CD14-positive monocyte (primary cell): ENCODE measurements around the gene SLIT3. TPM values are rescaled to one million over a fixed set of nuclear protein-coding genes. Genes with fewer than 3 reads are reported as not detected.

ENCODE experiments used
- DNase-seq, 3 donors: peaks; one replicate each; pipeline ENCODE4 v3.0.0-alpha.2; 2011 to 2022
- H2AFZ ChIP-seq: 2 replicates; pipeline ENCODE4 v1.6.0; 2012; ENCODE audit warnings: mild to moderate bottlenecking, low read depth, low read length, inconsistent platforms; ENCODE audit not compliant: insufficient read depth, poor library complexity, severe bottlenecking
- H3K27ac ChIP-seq, 2 donors: 1 replicate in 1 of 2; 2 replicates in 1 of 2; pipeline ENCODE4 v1.5.1; 2012 to 2013; ENCODE audit warnings: low read length in 2 of 2, control low read depth in 1 of 2, inconsistent platforms in 1 of 2, low read depth in 1 of 2, mild to moderate bottlenecking in 1 of 2
- H3K27me3 ChIP-seq, 2 donors: one replicate each; pipeline versions ENCODE4 v1.6.0 to v1.6.1; 2011 to 2013; ENCODE audit warnings: low read length in 2 of 2; ENCODE audit not compliant: control insufficient read depth in 2 of 2, insufficient read depth in 2 of 2
- H3K36me3 ChIP-seq, 2 donors: replicated peaks in 1 of 2; 1 replicate in 1 of 2; 2 replicates in 1 of 2; pipeline versions ENCODE4 v1.5.1 to v1.6.1; 2012 to 2013; ENCODE audit warnings: low read length in 2 of 2, control low read depth in 1 of 2, inconsistent platforms in 1 of 2, mild to moderate bottlenecking in 1 of 2; ENCODE audit not compliant: insufficient read depth in 2 of 2, control insufficient read depth in 1 of 2
- H3K4me1 ChIP-seq, 2 donors: 1 replicate in 1 of 2; 2 replicates in 1 of 2; pipeline versions ENCODE4 v1.5.1 to v1.6.1; 2012 to 2013; ENCODE audit warnings: low read length in 2 of 2, control low read depth in 1 of 2, inconsistent platforms in 1 of 2, mild to moderate bottlenecking in 1 of 2, moderate library complexity in 1 of 2; ENCODE audit not compliant: insufficient read depth in 2 of 2, control insufficient read depth in 1 of 2
- H3K4me2 ChIP-seq: replicated peaks from 2 replicates; pipeline ENCODE3; 2012; ENCODE audit warnings: low read length, moderate library complexity, mild to moderate bottlenecking; ENCODE audit not compliant: poor library complexity, severe bottlenecking; ENCODE audit errors: extremely low read depth
- H3K4me3 ChIP-seq, 3 experiments: fragments of 200-600 bp in 1 of 3; sonication (generic) in 1 of 3; replicated peaks in 1 of 3; 1 replicate in 2 of 3; 2 replicates in 1 of 3; pipeline ENCODE4 v1.5.1; 2011 to 2013; ENCODE audit warnings: low read length in 3 of 3, mild to moderate bottlenecking in 3 of 3, control low read depth in 2 of 3, low read depth in 2 of 3, inconsistent platforms in 1 of 3, moderate library complexity in 1 of 3
- H3K79me2 ChIP-seq: 2 replicates; pipeline ENCODE4 v1.6.0; 2012; ENCODE audit warnings: mild to moderate bottlenecking, control low read depth, inconsistent platforms, low read length, moderate library complexity; ENCODE audit not compliant: insufficient read depth
- H3K9ac ChIP-seq: 2 replicates; pipeline ENCODE4 v1.6.0; 2017; ENCODE audit warnings: low read length, mild to moderate bottlenecking; ENCODE audit not compliant: insufficient read depth, poor library complexity, severe bottlenecking
- H3K9me3 ChIP-seq, 2 donors: replicated peaks in 1 of 2; 1 replicate in 1 of 2; 2 replicates in 1 of 2; pipeline versions ENCODE4 v1.5.1 to v1.6.1; 2012 to 2013; ENCODE audit warnings: low read length in 2 of 2, control low read depth in 1 of 2; ENCODE audit not compliant: control insufficient read depth in 1 of 2, insufficient read depth in 1 of 2
- H4K20me1 ChIP-seq: 2 replicates; pipeline ENCODE4 v1.6.0; 2012; ENCODE audit warnings: mild to moderate bottlenecking, low read length, control low read depth, moderate library complexity; ENCODE audit not compliant: insufficient read depth
- H3K27ac Mint-ChIP-seq, 7 donors: one replicate each; pipeline ENCODE4 v1.8.0; 2020; ENCODE audit warnings: mild to moderate bottlenecking in 7 of 7, mixed read lengths in 7 of 7, moderate library complexity in 6 of 7, inconsistent platforms in 2 of 7
- H3K27me3 Mint-ChIP-seq, 3 donors: one replicate each; pipeline ENCODE4 v1.8.0; 2021 to 2022; ENCODE audit warnings: low read depth in 3 of 3, mild to moderate bottlenecking in 3 of 3, mixed read lengths in 3 of 3, moderate library complexity in 3 of 3, inconsistent platforms in 1 of 3
- H3K36me3 Mint-ChIP-seq, 2 donors: one replicate each; pipeline ENCODE4 v1.8.0; 2020; ENCODE audit warnings: mixed read lengths in 2 of 2, inconsistent platforms in 1 of 2, mild to moderate bottlenecking in 1 of 2
- H3K4me1 Mint-ChIP-seq: one replicate; pipeline ENCODE4 v1.8.0; 2020; ENCODE audit warnings: mild to moderate bottlenecking, mixed read lengths
- H3K4me3 Mint-ChIP-seq, 2 donors: one replicate each; pipeline ENCODE4 v1.8.0; 2020; ENCODE audit warnings: mild to moderate bottlenecking in 2 of 2, mixed read lengths in 2 of 2, moderate library complexity in 1 of 2
- H3K9me3 Mint-ChIP-seq, 7 donors: one replicate each; pipeline ENCODE4 v1.8.0; 2020 to 2022; ENCODE audit warnings: mixed read lengths in 7 of 7, mild to moderate bottlenecking in 6 of 7, moderate library complexity in 6 of 7, inconsistent platforms in 2 of 7
- CTCF ChIP-seq: fragments of 200-600 bp; IDR thresholded peaks from one replicate; pipeline ENCODE4 v1.8.0; 2022; ENCODE audit warnings: antibody characterized with exemption, mild to moderate bottlenecking
- WGBS: methylation state at CpG from one replicate; pipeline ENCODE4 v1.1.5; 2013; ENCODE audit warnings: missing lambda C conversion rate; ENCODE audit not compliant: insufficient coverage; 5-methylcytosine and 5-hydroxymethylcytosine counted together
- intact Hi-C, 2 donors: fragments of 100-400 bp; cut with micrococcal nuclease; formaldehyde crosslinking; loops; one replicate each; pipeline versions ENCODE4 v1.15.0 to v1.15.1; 2023
- polyA plus RNA-seq, 3 donors: library from polyadenylated mRNA; depleted of rRNA in 1 of 3; unstranded in 2 of 3; stranded (reverse) in 1 of 3; fragments of 300-500 nt in 2 of 3; fragments of >200 nt in 1 of 3; fragmentation: Illumina TruSeq in 2 of 3; gene quantifications; 1 replicate in 2 of 3; 2 replicates in 1 of 3; pipeline ENCODE4 v1.2.3, GENCODE V29; 2012 to 2021

Gene SLIT3
- polyA plus RNA-seq, 3 donors, result not detected

- Histone ChIP-seq H3K4me1 (peaks cover 0 to 5% of the 10 kb centered on the region in 2 donors), H3K27me3 (no peaks in the 10 kb centered on the region), H2AFZ (no peak overlapping the region), H3K4me3 (no peak overlapping the region), H3K9ac (no peak overlapping the region), H4K20me1 (no peaks in the 10 kb centered on the region), H3K4me2 (no peak overlapping the region), H3K36me3 (no peaks in the 10 kb centered on the region), H3K79me2 (no peaks in the 10 kb centered on the region), H3K27ac (no peak overlapping the region), H3K9me3 (no peaks in the 10 kb centered on the region)
- no peak overlapping the region for H3K4me3 Mint-ChIP-seq
- H3K36me3 Mint-ChIP-seq, result no peaks in the 10 kb centered on the region
- H3K27me3 Mint-ChIP-seq, result peaks cover 0 to 10% (median 1%) of the 10 kb centered on the region in 3 donors
- DNase-seq, result no peak
- intact Hi-C loops, result no loop called here
- WGBS, result no CpG with 5 or more reads among the region's 2 CpGs
- H3K9me3 Mint-ChIP-seq, result peaks cover 0 to 3% (median 0%) of the 10 kb centered on the region in 7 donors
- H3K4me1 Mint-ChIP-seq, result peaks cover 11% of the 10 kb centered on the region
- no peak overlapping the region for H3K27ac Mint-ChIP-seq
- TF ChIP-seq CTCF, result no peak
These were observed 651.6 kb downstream of the SLIT3 start for GRCh38 chr5:168649306-168649705.

DNA sequence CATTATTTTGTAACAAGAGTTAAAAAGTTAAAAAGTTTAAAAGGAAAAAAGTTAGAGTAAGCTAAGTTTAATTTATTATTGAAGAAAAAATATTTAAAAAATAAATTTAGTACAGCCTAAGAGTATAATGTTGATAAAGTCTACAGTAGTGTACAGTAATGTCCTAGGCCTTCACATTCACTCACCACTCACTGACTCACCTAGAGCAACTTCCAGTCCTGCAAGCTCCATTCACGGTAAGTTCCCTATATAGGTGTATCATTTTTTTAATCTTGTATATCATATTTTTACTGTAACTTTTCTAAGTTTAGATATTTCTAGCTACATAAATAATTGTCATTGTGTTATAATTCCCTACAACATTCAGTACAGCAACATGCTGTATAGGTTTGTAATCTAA, 652.4 kb downstream of the SLIT3 start:
- no peak for TF ChIP-seq CTCF
- Histone ChIP-seq H3K9me3 (no peaks in the 10 kb centered on the region), H3K79me2 (no peaks in the 10 kb centered on the region), H3K36me3 (no peaks in the 10 kb centered on the region), H3K27ac (no peak overlapping the region), H3K4me1 (peaks cover 0 to 3% of the 10 kb centered on the region in 2 donors), H2AFZ (no peak overlapping the region), H3K4me3 (no peak overlapping the region), H3K4me2 (no peak overlapping the region), H3K27me3 (no peaks in the 10 kb centered on the region), H4K20me1 (no peaks in the 10 kb centered on the region), H3K9ac (no peak overlapping the region)
- Mint-ChIP-seq H3K9me3 (peaks cover 0 to 7% (median 2%) of the 10 kb centered on the region in 7 donors), H3K27me3 (peaks cover 0 to 7% (median 1%) of the 10 kb centered on the region in 3 donors), H3K4me1 (peaks cover 9% of the 10 kb centered on the region), H3K27ac (no peak overlapping the region), H3K4me3 (no peak overlapping the region), H3K36me3 (no peaks in the 10 kb centered on the region)
- DNase-seq, result no peak
- intact Hi-C loops, result no loop called here
- WGBS, result no CpG with 5 or more reads among the region's 1 CpG
